HG02884 (cell line): Measurements from ENCODE around the gene CNTN6.

ENCODE experiments used
- ATAC-seq: cut with Tn5 transposase; IDR thresholded peaks from one replicate; pipeline ENCODE4 v1.9.1; 2021; ENCODE audit warnings: mild to moderate bottlenecking, moderate library complexity; ENCODE audit not compliant: unreplicated experiment

CNTN6 gene

DNA sequence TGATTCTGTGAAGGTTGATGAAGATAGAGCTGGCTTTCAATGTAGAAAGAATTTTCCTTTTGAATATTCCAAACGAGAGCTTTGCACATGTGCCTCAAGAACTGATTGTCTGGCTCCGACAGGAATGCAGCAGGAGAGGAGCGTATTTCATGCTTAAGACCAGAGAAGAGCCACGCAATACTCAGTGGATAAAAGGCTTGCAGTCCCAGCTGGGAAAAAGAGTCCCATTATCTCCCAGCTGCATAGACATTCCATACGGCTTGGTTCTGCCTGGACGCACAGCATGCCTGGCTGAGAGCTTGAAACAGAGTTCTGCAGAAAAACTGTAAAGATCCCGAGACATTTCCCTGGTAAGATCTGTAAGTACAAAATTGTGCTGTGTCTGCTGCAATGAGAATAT, at the start of gene CNTN6:
TSS of gene CNTN6 (plus strand) at position 254 of the 400 bp plus-strand sequence. CDS start 54,985 bp downstream, outside the sequence.
- ATAC-seq: no peak

DNA sequence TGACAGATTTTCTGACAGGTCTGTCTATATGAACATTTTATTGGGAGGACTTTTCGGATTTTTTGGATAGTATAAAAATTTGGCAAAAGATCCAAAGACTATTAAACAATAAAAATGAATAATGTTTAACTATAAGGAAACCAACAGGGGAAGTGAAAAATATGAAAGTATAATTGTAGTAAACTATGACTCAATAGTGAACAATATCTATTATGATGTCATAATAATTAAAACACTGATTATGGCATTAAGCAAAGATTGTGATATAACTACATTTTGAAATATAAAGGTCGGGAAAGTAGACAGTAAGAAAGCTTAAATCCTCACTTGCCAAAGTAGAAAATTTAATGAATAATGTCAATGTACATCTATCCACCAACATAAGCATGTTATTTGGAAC, 44.3 kb upstream of the CNTN6 start:
- ATAC-seq: no peak

DNA sequence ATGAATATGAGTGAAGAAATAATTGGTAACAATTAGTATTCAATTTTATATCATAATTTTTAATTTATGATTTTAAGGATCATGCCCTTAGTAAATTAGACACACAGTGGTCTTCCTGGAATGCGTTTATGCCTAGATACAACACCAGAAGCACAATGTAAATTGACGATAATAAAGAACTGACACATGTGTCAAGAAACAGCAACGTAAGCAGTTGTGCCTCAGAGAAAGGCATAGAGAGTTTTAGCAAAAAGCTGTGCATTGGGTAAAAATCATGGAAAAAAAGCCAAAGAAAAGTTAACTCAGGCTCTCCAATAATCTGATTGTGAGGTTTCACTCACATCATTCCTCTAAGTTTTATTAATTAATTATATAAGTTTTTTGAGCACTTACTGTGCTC, 37.0 kb upstream of the CNTN6 start:
- no peak for ATAC-seq

DNA sequence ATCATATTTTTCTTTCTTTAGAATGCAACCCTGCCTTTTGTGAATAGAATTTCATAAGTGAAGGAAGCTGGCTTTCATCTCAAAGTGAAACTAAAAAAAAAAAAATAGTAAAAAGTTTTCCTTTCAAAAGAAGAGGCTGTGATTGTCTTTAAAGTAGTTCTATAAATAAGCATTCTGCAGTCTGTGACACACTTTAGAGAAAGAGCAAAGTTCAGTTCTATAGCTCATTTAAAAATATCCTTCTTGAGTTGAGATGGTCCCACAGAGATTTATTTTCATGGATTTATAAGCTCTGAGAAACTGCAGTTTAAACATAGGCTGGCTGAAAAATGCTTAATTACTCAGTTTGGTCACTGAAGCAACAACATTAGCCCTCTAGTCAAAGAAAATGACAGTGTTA, 36.1 kb upstream of the CNTN6 start:
- no peak for ATAC-seq

DNA sequence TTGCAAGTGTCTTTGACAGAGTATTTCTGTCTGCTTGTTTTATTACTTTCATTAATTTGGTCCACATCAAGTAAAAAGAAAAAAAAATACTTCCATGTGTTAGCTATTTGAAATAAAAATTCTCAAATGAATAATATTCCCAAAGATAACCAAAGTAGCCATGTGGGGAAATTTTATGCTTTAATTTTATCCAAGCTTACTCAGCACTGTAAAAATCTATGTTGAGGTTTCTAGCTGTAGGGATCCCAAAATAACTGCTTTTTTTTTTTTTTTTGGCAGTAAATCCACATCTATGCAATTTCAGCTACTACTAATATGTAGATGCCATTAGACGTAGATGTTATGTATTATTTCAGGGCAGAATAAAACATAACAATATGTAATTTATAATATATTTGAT, 35.4 kb upstream of the CNTN6 start:
- ATAC-seq: no peak

DNA sequence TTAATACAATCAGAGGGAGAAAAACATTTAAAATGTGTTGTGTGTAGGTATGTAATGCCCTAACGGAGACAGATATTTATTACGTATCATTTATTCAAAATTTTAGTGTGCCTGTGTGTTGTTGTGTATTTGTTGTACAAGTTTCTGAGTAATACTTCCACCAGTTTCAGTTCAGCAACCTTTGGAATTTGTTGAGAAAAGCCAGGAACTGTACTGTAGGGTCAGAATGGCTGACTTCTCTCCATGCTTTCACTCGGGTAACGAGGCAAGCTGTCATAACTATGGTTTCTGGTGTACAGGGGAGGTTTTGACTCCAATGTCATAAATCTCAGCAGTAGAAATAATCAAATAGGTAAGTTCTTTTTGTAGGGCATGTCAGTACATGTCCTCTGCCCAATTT, 23.8 kb upstream of the CNTN6 start:
- no peak for ATAC-seq

DNA sequence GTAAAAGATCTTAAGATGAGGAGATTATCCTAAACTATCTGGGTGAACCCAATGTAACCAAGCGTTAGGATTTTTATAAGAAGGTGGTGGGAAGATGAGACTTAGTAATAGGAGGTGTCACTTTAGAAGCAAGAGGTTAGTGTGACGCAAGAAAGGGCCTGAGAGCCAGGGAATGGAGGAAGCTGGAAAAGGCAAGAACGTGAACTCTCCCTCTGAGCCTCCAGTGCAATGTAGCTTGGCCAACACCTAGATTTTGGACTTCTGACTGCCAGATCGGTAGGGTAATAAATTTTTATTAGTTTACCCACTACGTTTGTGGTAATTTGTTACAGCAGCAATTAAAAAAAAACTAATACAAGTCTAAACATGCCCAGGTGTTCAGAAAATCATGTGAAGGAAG, 20.8 kb upstream of the CNTN6 start:
- no peak for ATAC-seq

DNA sequence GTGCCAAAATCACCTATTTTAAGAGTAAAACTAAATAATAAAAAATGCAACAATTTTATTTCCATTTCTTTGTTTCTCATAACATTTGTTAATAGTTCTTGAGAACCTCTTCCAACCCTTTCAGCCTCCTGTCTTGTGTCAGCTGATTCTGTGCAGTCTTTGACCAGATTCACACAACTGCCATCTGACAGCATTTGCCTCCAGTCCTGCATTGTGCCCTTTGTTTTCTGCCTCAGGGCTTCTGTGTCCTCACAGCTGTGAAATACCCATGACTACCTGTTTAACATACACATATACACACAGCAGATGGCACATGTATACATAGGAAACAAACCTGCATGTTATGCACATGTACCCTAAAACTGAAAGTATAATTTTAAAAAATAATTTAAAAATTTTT, 13.2 kb upstream of the CNTN6 start:
- ATAC-seq: no peak

DNA sequence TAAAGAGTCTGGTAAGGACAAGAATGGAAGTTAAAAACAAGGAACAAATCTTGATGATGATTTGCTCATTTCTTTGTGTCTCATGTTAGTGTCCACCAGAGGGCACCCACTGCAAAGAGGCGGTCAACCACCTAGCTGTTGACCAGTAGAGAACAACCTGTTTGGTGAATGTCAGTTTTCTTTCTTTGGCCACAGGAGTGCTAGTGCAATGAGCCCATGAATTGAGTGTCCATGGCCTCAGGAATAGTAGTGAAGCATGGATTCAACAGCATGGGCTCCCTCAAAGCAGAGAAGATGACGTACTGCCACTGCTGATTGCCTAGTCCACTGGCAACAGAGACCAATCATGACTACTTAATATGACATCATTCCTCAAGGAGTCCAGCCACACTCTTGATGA, 10.7 kb upstream of the CNTN6 start:
- no peak for ATAC-seq

DNA sequence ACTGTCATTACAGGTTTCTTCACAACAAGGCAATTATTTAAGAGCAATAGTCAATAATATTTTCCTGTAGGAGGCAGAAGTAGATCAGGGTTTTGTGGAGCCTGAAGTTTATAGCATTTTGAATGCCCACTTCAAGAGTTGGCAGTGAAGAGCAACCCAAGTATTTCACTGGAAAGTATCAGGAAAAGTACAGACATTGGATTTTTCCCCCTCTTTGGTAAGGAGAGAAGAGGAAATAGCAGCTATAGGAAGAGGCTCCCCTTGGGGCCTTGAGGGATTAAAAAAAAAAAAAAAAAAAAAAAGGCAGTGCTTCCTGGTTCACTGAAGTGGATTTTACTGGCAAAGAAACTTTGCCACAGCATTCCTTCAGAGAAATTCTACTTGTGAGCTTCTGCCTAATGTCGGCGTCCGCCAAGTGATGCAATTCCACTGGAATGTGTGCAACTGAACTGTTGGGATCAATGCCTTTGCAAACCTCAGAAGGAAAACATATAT, 5.7 kb upstream of the CNTN6 start:
- no peak for ATAC-seq

DNA sequence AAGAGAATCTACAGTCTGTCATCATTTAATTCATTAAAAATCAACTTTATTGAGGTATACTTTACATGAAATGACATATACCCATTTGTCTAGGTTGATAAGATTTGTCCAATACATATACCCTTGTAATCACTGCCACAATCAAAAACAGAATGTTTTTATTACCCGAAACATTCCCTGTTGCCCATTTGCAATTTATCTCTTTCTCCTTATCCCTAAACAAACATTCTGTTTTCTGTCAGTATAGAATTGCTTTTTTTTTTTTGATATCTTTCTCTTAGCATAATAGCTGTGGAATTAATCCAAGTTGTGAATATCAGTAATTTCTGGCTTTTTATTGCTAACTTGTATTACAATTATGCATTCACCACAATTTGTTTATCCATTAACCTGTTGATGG, 4.3 kb upstream of the CNTN6 start:
- no peak for ATAC-seq

DNA sequence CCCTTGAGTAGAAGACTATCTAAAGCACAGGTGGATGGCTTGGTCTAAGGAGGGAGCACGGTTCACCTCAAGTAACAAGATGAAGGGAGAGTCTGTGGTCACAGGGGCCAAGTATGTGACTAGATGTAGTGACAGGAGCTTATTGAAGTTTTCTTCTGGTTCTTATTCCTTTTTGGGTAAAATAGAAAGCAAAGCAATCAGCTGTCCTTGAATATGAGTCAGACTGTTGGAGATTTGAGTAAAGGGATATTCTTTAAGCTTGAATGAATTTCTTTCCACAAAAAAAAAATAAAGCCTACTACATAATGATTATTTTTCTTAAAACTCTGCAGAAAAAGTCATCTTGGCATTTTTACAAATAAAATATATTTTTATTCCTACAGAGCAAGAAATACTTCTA, 1.5 kb upstream of the CNTN6 start:
- no peak for ATAC-seq

DNA sequence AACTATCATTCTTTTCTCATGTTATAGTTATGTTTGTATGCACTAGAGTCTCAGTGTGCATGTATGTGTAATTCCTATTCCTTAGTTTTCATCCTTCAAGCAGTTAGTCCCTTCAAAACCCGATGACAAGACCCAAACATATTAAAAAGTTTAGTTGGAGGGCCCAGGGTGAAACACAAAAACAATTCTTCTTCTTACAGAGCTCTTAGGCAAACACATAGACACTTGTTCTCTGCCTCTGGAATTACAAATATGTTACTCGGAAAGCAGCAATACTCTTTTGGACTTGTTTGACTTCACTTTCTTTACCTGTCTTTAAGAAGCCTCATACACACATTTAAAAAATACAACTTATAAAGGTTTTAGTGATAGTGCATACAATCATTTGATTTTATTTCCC, 763 bp upstream of the CNTN6 start:
- ATAC-seq: no peak

DNA sequence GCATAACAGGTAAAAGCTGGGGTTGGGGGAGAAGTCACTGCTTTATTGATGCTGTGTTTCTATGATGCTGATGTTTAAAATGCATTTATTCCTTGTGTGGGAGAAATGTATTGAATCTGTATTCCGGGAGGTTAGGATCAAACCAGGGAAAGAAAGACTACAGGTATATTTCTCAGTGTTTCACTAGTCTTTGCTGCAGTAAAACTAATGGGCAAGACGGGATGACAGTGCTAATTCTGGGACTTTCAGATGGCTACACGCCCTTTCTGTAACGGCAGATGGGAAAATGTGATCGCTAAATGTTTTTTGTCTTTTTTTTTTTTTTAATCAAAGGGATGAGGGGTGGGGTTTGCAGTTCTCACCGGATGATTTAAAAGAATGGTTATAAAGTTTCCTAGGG, 393 bp downstream of the CNTN6 start:
- ATAC-seq: no peak

DNA sequence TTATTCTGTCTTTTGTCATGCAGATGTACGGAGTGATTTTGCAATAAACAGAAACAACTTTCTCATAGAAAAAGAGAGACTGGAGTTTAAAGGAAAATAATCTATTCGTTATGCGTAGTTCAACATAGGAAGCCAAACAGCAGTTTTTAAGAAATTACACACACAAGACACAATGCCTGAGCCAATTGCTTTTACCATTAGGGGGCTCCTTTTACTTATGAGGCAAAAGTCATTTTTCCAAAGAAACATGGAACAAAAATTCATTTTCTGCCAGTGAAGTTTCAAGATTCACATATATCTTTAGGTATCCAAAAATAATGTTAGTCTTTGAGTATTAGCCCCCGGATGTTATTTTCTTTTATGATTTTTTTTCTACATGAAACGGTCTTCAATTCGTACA, 10.7 kb downstream of the CNTN6 start:
- ATAC-seq: no peak

DNA sequence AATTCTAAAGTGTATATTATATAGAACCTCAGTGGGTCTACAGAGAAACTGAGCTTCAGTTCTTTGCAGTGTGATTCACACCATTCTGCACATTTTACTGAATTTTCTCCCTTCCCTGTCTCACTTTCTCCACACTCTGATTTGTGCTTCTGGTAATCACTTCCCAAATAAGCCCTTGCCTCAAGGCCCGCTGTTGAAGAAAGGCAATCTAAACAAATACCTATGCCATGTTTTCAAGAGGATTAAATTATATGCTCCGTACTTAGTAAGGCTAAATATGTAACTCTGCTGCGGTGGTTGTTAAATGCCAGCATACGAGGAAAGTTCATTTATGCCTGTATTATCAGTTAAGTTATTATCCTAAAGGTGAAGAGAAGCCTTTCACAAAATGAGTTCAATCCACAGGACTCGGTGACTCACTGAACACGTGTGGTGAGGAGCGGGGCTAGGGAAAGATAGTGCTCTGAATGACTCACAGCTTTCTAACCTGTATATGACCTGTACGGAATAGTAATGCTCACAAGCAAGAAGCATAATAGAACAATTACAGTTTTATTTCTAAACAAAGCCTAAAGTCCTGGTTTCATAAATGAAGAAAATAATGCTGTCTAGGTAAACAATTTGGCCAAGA, 25.1 kb downstream of the CNTN6 start:
- ATAC-seq: no peak

DNA sequence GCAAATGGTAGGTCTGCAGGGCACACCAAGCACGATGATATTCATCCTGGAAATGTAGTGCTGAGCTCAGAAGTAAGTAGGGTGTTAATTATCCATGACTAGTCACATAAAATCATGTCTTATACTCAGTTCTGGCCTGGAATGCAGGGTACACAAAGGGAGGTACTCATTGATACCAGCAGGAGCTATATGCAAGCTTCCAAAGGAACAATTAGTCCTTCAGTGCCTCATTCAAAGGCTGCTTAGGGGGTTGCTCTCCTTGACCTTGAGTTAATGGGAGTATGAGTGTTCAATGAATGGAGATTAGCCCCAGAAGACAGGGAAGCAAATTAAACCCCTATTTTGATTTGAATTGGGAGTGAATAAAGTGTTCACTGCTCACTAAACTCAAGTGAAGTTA, 38.3 kb downstream of the CNTN6 start:
- no peak for ATAC-seq

DNA sequence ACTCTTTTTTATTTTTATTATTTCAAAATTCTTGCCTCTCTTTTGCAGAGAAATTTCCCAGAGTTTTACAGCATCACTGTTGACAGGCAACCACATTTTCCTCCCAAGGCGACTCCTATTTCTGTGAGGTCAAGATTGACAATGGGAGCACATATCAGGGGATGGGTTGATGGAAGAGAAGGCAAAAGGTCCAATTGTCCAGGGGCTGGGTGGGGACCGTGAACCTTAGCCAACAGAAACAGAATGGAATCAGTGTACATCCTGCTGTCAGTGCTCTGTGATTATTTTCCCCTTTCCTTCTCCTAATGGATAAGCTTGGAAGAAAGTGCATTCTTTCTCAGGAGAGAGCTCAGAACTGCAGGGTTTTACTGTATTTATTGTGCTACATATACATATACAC, 42.4 kb downstream of the CNTN6 start:
- no peak for ATAC-seq

DNA sequence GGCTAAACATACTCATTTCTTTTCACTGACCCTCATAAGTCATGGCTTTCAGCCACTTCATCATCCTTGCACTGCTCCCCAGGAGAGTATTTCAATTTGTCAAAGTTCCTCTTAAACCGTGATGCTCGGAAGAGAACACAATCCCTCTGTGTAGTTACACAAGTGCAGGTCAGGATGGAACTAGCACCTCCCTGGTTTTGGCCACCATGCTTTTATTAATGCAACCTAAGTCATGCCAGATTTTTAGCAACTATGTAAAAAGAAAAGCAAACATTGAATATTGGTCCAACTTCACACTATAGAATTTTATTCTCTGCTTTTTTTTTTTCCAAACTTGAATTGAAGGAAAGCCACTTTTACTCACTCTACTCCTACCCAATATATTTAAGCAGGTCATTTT, 45.2 kb downstream of the CNTN6 start:
- no peak for ATAC-seq

DNA sequence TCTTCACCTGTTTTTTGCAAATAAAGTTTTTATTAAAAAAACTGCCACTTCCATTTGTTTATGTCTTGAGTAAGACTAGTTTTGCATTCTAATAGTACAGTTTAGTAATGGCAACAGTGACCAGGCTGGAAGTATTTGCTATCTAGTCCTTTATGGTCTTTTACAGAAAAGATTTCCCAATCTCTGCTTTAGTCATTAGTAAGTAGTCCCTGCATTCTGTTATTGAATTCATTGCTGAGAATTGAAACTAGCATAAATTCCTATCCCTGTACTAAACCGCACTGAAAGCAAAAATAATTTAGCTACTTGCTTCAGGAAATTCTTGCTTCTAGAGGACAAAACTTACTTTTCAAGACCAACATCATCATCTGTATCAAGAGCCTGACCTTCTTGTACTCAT, 46.2 kb downstream of the CNTN6 start:
- ATAC-seq: no peak

DNA sequence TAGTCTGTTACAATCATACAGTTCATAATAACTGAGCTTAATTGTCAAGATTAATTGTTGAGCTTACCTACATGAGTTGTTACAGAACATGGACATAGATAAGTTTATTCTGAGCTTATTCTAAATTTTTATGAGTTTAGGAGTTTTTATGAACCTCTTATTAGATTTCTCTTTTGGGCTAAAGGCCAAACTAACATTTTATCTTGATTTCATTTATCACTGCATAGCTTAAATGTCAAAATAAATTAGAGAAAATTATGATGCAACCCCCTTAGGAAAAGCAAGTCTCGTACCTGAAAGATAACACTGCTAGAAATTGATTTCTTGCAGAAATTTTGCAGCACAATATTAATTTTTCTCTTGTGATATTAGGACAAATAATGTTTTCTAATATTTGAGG, 54.5 kb downstream of the CNTN6 start:
- no peak for ATAC-seq

DNA sequence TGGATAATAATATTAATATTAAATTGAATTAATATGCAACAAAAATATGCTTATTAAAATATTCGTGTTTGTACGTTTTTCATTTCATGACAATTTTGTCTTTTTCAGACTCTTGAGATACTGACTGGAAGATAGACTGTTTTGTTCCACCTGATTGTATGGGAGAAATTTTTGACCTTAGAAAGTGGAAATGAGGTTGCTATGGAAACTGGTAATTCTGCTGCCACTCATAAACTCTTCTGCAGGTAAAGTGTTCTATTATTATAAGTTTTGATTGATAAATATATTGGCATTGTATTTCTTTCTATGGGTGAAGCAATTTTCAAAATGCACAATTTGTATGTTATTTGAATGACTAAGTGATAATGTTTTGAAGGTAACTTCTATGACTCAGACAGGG, 55.0 kb downstream of the CNTN6 start:
- ATAC-seq: no peak

DNA sequence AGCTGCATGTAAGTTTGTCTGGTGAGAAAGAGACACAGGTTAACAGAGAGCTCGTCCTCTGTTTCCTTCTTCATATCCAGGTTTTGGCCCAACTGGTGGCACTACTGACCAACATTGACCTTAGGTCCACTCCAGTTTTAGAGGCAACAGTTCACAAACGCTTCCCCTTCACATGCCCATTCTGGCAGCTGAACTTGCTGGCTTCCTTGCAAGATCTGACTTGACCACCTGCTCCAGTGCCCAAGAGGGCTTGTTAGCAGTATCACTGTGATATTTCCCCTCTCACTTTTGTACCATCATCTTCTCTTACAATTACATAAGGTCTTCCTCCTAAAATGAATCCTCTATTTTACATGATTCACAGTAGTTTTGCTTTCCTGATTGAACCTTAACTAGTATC, 71.3 kb downstream of the CNTN6 start:
- no peak for ATAC-seq
